CD4-positive, alpha-beta T cell treated with Interleukin-6 at 100 ng/mL for 8 hours (primary cell): ENCODE results near the gene PALB2.

Experiments
- DNase-seq: peaks from one replicate; pipeline ENCODE4 v3.0.0-alpha.2; 2020; ENCODE audit warnings: mixed read lengths, low spot score

PALB2 gene

GRCh38 chr16:23640931-23641765 is at the start of gene PALB2, which contains the start of gene DCTN5:
TSS of gene PALB2 (minus strand) at chr16:23641310. CDS start at chr16:23641157, 153 bp downstream.
TSS of gene DCTN5 (plus strand) at chr16:23641466. CDS start at chr16:23641543, 77 bp downstream.
- peak; percentile 83 for DNase-seq

DNA sequence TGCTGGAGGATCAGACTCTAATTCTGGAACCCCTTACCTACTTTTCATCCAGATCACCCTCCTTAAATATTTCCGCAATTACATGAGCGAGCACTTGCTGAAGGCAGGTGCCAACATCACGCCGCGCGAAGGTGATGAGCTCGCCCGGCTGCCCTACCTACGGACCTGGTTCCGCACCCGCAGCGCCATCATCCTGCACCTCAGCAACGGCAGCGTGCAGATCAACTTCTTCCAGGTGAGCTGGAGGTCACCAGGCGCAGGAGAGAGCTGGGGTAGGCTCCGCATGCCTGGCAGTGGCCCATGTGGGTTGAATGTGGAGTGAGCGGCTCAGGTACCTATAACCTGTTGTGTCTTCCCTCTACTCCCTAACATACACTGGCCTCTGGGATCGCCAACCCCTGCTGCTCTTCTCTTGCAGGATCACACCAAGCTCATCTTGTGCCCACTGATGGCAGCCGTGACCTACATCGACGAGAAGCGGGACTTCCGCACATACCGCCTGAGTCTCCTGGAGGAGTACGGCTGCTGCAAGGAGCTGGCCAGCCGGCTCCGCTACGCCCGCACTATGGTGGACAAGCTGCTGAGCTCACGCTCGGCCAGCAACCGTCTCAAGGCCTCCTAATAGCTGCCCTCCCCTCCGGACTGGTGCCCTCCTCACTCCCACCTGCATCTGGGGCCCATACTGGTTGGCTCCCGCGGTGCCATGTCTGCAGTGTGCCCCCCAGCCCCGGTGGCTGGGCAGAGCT is 48.5 kb upstream of the PALB2 start:
- no peak for DNase-seq

GRCh38 chr16:23687034-23687808 is 46.1 kb upstream of the PALB2 start:
- no peak for DNase-seq

DNA sequence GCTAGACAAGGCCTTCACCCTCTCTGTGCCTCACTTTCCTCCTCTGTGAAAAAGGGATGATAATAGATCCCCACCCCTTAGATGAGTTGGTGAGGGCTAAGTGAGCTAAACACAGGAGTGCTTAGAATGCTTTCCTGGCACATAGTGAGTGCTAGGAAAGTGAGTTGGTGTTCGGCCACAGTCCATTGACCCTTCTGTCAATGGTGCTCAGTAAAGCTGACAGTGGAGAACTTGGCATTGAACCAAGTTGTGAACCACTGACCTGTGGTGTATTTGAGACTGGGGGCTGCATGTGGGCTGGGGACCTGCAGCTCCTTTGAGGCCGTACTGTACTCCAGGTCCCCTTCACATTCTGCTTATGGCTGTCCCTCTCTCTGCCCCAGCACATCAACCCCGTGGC is 42.4 kb upstream of the PALB2 start:
- DNase-seq, result no peak

DNA sequence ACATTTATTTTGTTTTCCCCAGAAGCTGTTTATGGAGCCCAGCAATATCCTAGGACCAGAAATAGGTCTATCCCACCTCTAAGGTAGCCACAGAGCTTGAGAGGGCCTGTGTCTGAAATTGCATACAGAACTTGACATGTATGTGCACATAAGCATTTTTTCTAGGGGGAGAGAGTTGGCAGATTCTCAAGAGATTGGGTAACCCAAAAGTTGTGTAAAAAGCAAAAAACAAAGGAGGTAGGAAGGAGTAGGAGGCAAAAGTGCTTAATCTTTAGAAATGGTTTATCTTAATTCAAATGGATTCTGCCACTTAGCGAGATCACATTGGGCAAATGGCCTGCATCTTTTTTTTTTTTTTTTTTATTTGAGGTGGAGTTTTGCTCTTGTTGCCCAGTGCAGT is 41.1 kb upstream of the PALB2 start:
- DNase-seq, result no peak

GRCh38 chr16:23679986-23680336 is 38.9 kb upstream of the PALB2 start:
- DNase-seq, result no peak

DNA sequence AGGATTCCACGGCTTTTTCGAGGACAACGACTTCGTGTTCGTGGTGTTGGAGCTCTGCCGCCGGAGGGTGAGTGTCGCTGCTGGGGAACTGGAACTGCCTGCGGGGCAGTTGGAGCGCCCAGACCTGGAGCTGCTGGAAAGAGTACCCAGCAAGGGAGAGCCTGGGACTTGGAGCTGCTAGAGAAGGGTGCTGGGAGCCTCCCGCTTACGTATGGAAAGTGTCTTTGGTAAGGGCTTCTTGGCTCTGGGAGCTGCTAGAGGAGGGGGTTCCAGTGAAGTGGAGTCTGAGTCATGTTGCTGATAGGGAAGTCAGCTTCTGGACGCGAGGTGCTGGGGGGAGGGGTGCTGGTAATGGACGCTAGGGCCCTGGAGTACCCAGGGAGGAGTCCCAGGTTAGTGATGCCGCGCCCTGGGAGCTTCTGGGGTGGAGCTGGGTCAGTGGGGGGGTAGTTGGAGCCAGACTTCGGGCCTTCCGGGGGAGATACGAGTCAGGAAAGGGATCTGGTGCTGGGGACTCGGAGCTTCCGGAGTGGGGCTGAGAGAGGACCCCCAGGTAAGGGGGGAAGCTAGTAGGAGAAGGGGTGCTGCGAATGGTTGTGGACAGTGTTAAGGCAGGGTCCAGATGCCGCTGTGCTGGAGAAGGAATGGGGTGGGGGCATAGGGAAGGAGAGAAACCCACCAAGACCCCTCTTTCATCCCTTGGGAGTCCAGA is 38.3 kb upstream of the PALB2 start:
- no peak for DNase-seq

GRCh38 chr16:23678430-23679273 is 37.5 kb upstream of the PALB2 start, which contains the start of gene PLK1:
TSS of gene PLK1 (plus strand) at chr16:23678889. CDS start at chr16:23678933, 44 bp downstream.
- peak; percentile 56 for DNase-seq

GRCh38 chr16:23676924-23677480 is 35.9 kb upstream of the PALB2 start:
- no peak for DNase-seq

DNA sequence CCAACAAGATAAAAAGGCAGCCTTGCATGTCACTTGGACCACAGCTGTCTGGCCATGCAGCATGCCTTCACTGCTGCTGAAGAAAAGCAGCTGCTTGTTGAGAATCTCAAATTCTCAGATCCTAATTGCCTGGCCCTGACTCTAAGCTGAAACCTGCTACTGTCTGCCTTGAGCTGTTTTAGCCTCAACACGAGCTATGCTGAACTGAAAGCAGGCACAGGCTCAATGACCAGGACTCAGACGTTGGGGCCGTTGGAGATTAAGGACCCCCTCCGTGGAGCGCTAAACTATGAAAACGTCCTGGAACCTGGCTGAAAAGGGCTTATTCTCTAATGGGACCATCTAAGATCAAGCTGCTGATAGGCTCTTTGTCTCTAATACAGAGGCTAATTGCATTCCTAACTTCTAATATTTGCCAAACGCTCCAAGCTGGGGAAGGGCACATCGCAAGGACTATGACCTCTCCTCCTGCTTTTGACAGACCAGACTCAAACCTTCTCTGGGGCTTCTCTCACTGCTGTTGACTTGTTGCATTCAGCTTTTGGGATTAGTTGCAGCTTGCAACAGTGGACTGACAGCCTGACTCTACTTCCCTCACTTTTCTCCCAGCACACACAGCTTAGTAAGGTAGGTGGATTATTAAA is 33.0 kb upstream of the PALB2 start:
- DNase-seq, result no peak

- no peak for DNase-seq
These were observed 29.1 kb upstream of the PALB2 start for GRCh38 chr16:23670137-23670776.

DNA sequence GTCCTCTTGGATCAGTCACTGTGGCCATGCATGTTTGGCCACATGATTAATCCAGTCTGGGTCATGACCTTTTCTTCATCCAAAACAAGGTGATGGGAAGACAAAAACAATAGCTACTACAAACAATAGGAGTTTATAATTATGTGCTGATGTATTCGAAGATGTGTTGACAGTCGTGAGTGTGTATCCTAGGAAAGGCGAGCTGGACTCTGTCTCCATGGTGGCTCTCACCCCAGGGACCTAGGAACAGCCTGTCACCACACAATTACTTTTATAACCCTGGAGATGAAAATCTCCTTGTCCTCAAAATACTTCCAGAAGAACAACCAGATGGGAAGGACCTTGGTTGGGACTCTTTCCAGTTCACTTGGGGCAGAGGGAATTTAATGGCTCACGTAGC is 27.8 kb upstream of the PALB2 start:
- DNase-seq, result no peak

GRCh38 chr16:23668225-23668624 is 27.1 kb upstream of the PALB2 start:
- no peak for DNase-seq

GRCh38 chr16:23667355-23667659 is 26.2 kb upstream of the PALB2 start:
- no peak for DNase-seq

DNA sequence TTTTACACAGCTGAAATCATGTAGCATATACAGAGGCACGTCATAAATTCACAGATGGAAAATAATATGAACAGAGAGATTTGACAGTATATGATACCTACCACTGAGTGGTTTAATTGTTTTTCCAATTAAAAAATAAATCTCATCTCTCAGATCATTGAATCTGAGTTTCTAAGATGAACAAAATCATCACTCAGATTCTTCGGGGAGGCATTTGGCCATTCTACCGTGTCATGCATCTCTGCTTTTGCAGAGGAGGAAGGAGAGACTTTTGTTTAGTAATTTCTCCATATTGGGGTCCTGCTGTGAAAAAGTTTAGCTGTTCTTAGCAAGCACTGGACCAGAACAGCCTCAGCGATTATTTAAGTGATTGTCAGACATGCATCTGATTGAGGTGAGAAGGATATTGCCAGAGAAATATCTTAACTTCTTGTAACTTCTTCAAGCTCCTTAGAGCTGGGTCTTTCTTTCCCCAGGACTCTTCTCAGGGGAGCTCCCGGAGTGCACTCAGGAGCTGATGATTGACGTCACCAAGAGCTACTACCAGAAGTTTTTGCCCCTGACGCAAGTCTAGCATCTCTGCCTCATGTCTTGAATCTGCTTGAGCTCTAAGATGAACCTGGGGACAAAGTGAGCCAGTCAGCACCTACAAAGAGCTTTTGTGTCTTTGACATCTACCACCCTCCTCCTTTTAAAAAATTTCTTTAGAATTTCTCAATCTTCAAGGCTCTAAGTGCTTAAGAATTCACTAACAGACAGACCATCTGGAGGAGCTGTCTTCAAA is 25.7 kb upstream of the PALB2 start:
- DNase-seq, result no peak

GRCh38 chr16:23663918-23664317 is 22.8 kb upstream of the PALB2 start:
- no peak for DNase-seq

- no peak for DNase-seq
These were observed 10.9 kb upstream of the PALB2 start for GRCh38 chr16:23651943-23652468.

DNA sequence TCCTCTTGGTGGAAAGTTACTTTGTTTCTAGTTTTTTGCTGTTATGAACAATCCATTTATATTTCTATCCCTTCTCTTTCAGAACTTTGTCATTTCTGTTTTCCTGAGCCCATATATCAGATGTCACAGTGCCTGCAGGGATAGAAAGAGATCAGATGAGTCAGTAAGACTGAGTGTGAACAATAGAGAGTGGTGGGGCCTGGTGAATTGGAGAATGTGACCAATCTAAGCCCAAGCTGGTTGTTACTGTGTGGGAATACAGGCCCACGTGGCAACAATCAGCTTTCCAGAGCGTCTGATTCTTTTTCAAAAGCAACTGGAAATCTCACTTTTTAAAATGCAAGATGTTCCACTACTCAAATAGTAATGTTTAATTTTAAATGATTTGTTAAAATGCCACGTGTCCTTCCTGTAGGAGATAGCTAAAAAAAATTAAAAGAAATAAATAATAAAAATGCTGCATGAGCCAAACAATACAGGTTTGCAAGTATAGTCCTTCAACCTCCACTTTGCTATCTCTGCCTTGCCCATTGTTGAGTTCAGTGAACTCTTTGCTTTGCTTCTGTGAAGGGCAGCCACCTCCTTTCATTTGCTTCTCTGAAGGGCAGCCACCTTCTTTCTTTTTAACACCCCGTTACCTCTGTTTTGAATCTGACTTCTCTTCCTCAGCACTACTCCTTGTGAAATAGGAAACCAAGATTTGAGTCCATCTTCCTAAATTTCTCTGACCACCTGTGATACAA is 9.7 kb upstream of the PALB2 start:
- no peak for DNase-seq
